ENCODE results near the gene STAB1.

The STAB1 gene

DNA sequence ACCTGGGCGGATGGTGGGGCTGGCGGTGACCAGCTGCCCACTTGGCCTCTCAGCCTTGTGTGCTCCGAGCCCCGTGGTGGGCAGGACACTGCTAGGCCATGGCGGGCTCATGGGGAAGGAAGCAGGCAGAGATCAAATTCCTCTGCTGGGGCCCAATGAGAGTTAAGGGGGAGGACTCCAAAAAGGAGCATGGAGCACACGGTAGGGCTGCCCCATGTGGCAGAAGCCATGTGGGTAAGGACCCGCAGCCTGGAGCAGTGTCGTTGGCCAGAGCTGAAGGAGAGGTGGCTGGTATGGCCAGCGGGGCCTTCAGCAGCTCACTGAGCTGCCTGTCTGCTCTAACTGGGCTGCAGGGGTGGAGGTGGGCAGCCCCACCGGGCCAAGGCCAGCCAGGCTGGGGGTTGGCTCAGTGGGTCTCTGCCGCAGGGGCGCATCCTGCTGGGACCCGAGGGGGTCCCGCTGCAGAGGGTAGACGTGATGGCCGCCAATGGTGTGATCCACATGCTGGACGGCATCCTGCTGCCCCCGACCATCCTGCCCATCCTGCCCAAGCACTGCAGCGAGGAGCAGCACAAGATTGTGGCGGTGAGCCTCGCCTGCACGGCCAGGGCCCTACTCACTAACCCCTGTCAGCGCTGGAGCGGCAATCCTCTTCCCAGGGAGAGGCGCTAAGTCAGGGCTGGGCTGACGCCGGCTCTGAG is 11.3 kb downstream of the STAB1 start:
- no peak for DNase-seq

GRCh38 chr3:52507359-52507758 is 12.2 kb downstream of the STAB1 start:
- no peak for DNase-seq

DNA sequence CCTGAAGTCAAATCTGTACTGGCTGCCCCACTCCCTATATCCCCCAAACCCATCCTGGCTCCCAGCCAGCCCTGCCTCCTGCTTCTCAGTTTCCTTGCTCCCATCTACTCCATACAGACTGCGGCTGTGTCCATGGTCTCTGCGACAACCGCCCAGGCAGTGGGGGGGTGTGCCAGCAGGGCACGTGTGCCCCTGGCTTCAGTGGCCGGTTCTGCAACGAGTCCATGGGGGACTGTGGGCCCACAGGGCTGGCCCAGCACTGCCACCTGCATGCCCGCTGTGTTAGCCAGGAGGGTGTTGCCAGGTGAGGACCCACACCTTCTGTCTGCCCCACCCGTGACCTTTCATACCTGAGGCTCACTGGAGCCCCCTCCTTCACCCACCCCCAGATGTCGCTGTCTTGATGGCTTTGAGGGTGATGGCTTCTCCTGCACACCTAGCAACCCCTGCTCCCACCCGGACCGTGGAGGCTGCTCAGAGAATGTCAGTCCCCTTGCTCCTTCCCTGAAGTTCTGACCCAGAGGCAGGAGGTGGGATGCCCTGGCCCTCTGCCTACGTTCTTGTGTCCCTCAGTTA is 14.7 kb downstream of the STAB1 start:
- no peak for DNase-seq

DNA sequence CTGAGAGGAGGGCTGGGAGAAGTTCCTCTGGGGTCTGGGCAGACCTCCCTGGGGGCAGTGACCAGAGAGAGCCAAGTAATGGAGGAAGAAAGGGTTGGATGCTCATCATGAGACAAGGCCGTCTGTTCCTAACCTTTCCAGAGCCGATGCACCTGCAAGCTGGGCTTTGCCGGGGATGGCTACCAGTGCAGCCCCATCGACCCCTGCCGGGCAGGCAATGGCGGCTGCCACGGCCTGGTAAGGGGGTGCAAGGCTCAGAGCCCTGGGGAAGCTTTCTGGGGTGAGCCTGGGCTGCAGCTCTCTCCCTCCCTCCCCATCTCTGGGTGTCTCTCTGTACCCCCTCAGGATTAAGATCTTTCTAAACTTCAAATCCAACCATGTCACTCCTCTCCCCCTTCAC is 16.4 kb downstream of the STAB1 start:
- no peak for DNase-seq

DNA sequence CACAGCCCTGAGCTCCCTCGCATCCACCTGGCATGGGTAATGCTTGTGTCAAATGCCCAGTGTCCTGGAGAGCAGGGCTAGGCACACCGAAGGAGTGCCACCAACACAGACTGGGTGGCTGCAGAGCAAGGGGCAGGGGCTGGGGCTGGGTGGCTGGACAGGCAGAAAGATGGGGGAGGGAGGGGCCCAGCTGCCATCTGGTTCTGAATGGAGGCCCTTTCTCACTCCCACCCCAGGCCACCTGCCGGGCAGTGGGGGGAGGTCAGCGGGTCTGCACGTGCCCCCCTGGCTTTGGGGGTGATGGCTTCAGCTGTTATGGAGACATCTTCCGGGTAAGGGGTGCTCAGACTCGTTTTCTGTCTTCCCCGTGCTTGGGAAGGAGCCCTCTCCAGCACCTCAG is 17.0 kb downstream of the STAB1 start:
- no peak for DNase-seq

DNA sequence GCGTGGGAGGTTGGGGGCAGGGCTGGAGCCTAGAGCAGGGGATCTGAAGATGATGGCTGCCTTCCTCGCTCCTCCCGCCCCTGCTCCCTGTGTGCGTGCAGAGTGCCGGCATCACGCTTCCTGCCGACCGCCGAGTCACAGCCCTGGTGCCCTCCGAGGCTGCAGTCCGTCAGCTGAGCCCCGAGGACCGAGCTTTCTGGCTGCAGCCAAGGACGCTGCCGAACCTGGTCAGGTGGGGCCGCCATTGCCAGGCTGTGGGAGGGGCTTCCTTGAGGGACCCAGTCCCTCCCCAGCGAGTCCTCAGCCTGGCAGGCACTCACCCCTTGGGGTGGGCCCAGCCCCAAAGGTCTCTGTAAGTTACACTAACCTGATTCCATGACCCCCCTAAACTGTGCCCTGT is 17.6 kb downstream of the STAB1 start:
- DNase-seq: no peak

- no peak for DNase-seq
Observed at GRCh38 chr3:52513281-52513680, 18.1 kb downstream of the STAB1 start.

- DNase-seq: no peak
Observed at GRCh38 chr3:52514576-52514975, 19.4 kb downstream of the STAB1 start.

- DNase-seq: no peak
Observed at GRCh38 chr3:52515192-52515591, 20.1 kb downstream of the STAB1 start.

DNA sequence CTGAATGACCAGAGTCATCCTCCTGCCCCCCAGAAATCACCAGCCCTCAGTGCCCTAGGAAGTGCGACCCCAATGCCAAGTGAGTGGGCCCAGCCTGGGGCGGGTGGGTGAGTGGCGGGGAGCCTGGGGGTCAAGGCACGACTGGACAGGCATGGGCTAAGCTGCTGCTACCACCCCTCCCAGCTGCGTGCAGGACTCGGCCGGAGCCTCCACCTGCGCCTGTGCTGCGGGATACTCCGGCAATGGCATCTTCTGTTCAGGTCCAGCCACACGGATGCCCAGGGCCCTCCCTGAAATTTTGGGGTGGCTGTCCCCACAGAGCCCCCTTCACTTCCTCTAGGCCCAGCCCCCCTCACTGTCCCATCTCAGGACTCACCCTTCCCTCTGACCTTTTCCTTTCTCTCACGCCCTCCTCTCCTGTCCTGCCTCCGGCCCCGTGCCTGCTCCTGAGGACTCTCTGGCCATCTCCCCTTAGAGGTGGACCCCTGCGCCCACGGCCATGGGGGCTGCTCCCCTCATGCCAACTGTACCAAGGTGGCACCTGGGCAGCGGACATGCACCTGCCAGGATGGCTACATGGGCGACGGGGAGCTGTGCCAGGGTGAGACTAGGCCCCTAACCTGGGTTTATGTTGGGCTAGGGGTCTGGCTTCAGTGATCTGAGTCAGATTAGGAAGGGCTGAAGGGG is 21.5 kb downstream of the STAB1 start:
- DNase-seq: no peak

DNA sequence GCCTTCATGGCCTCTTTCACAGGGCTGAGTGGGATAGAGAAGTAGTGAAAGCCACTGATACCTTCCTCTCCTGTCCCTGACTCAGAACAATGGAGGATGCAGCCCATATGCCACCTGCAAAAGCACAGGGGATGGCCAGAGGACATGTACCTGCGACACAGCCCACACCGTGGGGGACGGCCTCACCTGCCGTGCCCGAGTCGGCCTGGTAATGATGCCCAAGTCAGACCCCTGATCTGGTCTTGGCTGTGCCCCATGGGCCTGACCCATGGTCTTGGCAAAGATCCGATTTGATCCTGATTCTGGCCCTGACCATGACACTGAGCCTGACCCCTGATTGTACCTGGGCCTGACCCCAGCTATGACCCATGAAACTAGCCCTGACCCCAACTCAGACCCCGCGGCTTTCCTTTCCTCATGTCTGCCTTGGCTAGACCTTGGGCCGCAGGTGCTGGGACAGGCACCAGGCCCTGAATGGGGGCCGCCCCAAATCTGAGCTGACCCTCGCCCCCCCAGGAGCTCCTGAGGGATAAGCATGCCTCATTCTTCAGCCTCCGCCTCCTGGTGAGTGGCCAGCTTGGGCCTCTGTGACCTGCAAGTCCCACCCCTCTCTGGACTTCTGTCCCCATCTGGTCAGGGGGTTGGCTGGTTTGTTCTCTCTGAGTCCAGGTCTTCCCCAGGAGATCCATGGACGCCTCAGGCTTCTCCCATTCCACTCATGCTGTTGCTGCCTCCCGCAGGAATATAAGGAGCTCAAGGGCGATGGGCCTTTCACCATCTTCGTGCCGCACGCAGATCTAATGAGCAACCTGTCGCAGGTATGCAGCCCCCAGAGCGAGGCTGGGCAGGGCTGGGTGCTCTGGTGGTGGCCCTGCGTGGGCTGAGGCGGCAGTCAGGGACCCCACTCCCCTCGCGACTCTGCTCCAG is 22.9 kb downstream of the STAB1 start:
- DNase-seq: no peak

DNA sequence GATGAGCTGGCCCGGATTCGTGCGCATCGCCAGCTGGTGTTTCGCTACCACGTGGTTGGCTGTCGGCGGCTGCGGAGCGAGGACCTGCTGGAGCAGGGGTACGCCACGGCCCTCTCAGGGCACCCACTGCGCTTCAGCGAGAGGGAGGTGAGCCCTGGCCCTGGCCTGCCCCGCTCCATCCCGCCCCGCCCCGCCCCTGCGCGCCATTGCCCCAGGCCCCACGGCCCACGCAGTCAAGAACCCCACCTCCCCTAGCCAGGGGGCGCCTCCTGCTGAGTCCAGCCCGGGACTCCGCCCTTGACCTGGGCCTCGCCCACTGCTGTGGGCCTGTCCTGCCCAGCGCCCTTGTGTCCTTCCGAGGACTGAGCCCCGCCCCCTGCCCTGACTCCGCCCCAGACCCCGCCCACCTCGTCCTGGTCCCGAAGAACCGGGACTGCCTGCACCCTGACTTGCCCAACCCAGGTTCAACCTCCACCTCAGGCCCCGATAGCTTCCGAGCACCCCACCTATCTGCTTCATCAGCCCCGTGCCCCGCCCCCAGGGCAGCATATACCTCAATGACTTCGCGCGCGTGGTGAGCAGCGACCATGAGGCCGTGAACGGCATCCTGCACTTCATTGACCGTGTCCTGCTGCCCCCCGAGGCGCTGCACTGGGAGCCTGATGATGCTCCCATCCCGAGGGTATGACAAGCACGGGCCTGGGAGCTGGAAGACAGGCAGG is 23.7 kb downstream of the STAB1 start:
- DNase-seq: no peak

- DNase-seq: no peak
Observed at GRCh38 chr3:52519445-52520140, 24.5 kb downstream of the STAB1 start.

DNA sequence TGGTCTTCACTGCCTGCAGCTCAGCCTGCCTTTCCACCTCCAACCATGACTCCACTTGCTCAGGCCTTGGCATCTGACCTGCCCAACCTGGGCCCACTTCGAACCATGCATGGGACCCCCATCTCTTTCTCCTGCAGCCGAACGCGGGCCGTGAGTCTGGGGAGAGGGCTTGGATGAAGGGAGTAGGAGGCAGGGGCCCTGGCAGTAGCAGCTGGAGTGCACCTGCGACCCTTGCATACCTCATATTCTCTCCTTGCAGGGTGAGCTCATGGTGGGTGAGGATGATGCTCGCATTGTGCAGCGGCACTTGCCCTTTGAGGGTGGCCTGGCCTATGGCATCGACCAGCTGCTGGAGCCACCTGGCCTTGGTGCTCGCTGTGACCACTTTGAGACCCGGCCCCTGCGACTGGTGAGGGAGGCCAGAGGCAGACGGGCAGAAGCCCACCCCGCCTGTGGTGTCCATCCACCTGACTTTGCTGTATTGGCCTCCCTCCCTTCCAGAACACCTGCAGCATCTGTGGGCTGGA is 25.1 kb downstream of the STAB1 start:
- no peak for DNase-seq

- DNase-seq: no peak
Observed at GRCh38 chr3:52520716-52521487, 25.8 kb downstream of the STAB1 start.

DNA sequence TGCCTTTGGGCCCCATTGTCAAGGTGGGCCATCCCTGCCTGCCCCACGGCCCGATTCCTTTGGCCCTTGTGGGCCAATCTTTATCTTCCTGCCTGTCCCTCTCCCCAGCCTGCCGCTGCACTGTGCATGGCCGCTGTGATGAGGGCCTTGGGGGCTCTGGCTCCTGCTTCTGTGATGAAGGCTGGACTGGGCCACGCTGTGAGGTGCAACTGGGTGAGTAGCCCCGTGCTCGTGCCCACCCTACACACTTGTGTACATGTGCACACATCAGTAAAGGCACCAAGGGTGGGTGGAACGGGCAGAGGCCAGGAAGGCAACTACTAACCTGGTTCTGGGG is 26.3 kb downstream of the STAB1 start:
- no peak for DNase-seq

DNA sequence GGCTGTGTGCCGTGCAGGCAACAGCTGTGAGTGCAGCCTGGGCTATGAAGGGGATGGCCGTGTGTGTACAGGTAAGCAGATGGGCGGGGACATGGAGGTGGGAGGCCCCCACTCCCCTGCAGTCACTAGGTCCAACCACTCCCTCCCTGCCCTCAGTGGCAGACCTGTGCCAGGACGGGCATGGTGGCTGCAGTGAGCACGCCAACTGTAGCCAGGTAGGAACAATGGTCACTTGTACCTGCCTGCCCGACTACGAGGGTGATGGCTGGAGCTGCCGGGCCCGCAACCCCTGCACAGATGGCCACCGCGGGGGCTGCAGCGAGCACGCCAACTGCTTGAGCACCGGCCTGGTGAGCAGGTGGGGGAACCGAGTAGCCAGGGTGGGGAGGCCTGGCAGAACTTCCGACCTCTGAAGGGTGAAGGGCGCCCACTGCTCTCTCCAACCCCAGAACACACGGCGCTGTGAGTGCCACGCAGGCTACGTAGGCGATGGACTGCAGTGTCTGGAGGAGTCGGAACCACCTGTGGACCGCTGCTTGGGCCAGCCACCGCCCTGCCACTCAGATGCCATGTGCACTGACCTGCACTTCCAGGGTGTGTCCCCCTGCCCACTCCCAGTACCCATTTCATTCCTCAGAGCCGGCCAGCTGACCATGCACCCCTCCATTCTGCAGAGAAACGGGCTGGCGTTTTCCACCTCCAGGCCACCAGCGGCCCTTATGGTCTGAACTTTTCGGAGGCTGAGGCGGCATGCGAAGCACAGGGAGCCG is 26.9 kb downstream of the STAB1 start:
- peak in 1 of 14 donors; percentile 73 for DNase-seq

DNA sequence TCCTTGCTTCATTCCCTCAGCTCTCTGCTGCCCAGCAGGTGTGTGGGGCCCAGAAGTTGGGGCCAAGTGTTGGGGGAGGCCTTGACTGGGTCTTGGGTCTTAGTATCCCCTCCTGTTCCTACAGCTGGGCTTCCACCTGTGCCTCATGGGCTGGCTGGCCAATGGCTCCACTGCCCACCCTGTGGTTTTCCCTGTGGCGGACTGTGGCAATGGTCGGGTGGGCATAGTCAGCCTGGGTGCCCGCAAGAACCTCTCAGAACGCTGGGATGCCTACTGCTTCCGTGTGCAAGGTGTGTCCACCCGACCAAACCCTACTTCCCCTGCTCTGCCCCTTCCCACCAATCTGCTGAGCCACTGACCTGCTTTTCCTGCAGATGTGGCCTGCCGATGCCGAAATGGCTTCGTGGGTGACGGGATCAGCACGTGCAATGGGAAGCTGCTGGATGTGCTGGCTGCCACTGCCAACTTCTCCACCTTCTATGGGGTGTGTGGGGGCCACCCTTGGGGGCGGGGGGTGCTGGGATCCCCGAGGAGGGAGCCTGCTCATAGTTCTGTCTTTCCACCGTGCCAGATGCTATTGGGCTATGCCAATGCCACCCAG is 27.6 kb downstream of the STAB1 start:
- DNase-seq: no peak

Data from C1 segment of cervical spinal cord (tissue), 14 donors.